ENCODE measurements around the gene NET1. TPM values are rescaled to one million over a fixed set of nuclear protein-coding genes. Genes with fewer than 3 reads are reported as not detected.

Gene NET1
- polyA plus RNA-seq, 3 donors: 1.2 to 1.7 (median 1.4) TPM

GRCh38 chr10:5435328-5435727 is 23.0 kb downstream of the NET1 start:
- H3K79me2 ChIP-seq (ENCODE audit: insufficient read depth, low read length): no peaks in the 10 kb centered on the region
- WGBS (ENCODE audit: insufficient coverage): no CpG with 5 or more reads among the region's 3 CpGs
- peaks cover 0 to 6% of the 10 kb centered on the region in 2 donors for H3K36me3 ChIP-seq (replicated peaks in 1 of 2; ENCODE audit: control insufficient read depth in 1 of 2, insufficient read depth in 2 of 2, low read length in 2 of 2)
- Mint-ChIP-seq H3K27ac (no peak overlapping the region), H3K36me3 (peaks cover 11 to 13% of the 10 kb centered on the region in 2 donors), H3K9me3 (peaks cover 0 to 5% (median 3%) of the 10 kb centered on the region in 7 donors), H3K27me3 (ENCODE audit: low read depth in 3 of 3) (no peaks in the 10 kb centered on the region), H3K4me1 (peaks cover 3% of the 10 kb centered on the region), H3K4me3 (no peak overlapping the region)
- no peaks in the 10 kb centered on the region for H3K9me3 ChIP-seq (replicated peaks in 1 of 2; ENCODE audit: control insufficient read depth in 1 of 2, insufficient read depth in 1 of 2, low read length in 2 of 2)
- no peak overlapping the region for H3K27ac ChIP-seq (ENCODE audit: low read depth in 1 of 2, low read length in 2 of 2)
- DNase-seq: no peak
- no peaks in the 10 kb centered on the region for H3K4me1 ChIP-seq (ENCODE audit: control insufficient read depth in 1 of 2, insufficient read depth in 2 of 2, low read length in 2 of 2)
- H4K20me1 ChIP-seq (ENCODE audit: insufficient read depth, low read length): no peaks in the 10 kb centered on the region
- no peak overlapping the region for H3K4me3 ChIP-seq (replicated peaks in 1 of 3; ENCODE audit: low read depth in 2 of 3, low read length in 3 of 3)
- H3K4me2 ChIP-seq (replicated peaks; ENCODE audit: extremely low read depth, low read length, poor library complexity, severe bottlenecking): no peak overlapping the region
- intact Hi-C loops (cut with micrococcal nuclease): loop anchor here in 1 of 2 donors (10.0 kb wide), 1 partner anchor 621 kb away; no protein-coding TSS in a partner anchor
- TF ChIP-seq CTCF (IDR thresholded peaks at IDR 0.05): no peak
- no peak overlapping the region for H3K9ac ChIP-seq (ENCODE audit: insufficient read depth, low read length, poor library complexity, severe bottlenecking)
- no peak overlapping the region for H2AFZ ChIP-seq (ENCODE audit: insufficient read depth, low read depth, low read length, poor library complexity, severe bottlenecking)
- no peaks in the 10 kb centered on the region for H3K27me3 ChIP-seq (ENCODE audit: control insufficient read depth in 2 of 2, insufficient read depth in 2 of 2, low read length in 2 of 2)

GRCh38 chr10:5440206-5440605 is 27.8 kb downstream of the NET1 start:
- Histone ChIP-seq H3K9me3 (replicated peaks in 1 of 2; ENCODE audit: control insufficient read depth in 1 of 2, insufficient read depth in 1 of 2, low read length in 2 of 2) (no peaks in the 10 kb centered on the region), H3K27me3 (ENCODE audit: control insufficient read depth in 2 of 2, insufficient read depth in 2 of 2, low read length in 2 of 2) (no peaks in the 10 kb centered on the region), H3K27ac (ENCODE audit: low read depth in 1 of 2, low read length in 2 of 2) (no peak overlapping the region), H3K4me3 (replicated peaks in 1 of 3; ENCODE audit: low read depth in 2 of 3, low read length in 3 of 3) (no peak overlapping the region), H2AFZ (ENCODE audit: insufficient read depth, low read depth, low read length, poor library complexity, severe bottlenecking) (no peak overlapping the region), H3K9ac (ENCODE audit: insufficient read depth, low read length, poor library complexity, severe bottlenecking) (no peak overlapping the region), H3K4me2 (replicated peaks; ENCODE audit: extremely low read depth, low read length, poor library complexity, severe bottlenecking) (no peak overlapping the region), H3K79me2 (ENCODE audit: insufficient read depth, low read length) (no peaks in the 10 kb centered on the region), H4K20me1 (ENCODE audit: insufficient read depth, low read length) (no peaks in the 10 kb centered on the region), H3K4me1 (ENCODE audit: control insufficient read depth in 1 of 2, insufficient read depth in 2 of 2, low read length in 2 of 2) (no peaks in the 10 kb centered on the region), H3K36me3 (replicated peaks in 1 of 2; ENCODE audit: control insufficient read depth in 1 of 2, insufficient read depth in 2 of 2, low read length in 2 of 2) (no peaks in the 10 kb centered on the region)
- intact Hi-C loops (cut with micrococcal nuclease): loop anchor here (5.0 kb wide), 2 partner anchors 182 to 187 kb away; no protein-coding TSS in a partner anchor
- 100% methylated on average over 1 of the region's 2 CpGs for WGBS (ENCODE audit: insufficient coverage)
- DNase-seq: no peak
- no peaks in the 10 kb centered on the region for H3K9me3 Mint-ChIP-seq
- H3K27me3 Mint-ChIP-seq (ENCODE audit: low read depth in 3 of 3): no peaks in the 10 kb centered on the region
- no peak for TF ChIP-seq CTCF (IDR thresholded peaks at IDR 0.05)
- H3K4me1 Mint-ChIP-seq: no peaks in the 10 kb centered on the region
- no peak overlapping the region for H3K4me3 Mint-ChIP-seq
- H3K27ac Mint-ChIP-seq: no peak overlapping the region
- H3K36me3 Mint-ChIP-seq: peaks cover 2 to 4% of the 10 kb centered on the region in 2 donors

Data from CD14-positive monocyte (primary cell).